T-helper 17 cell (primary cell): ENCODE data around the gene TSC22D1. TPM values are rescaled to one million over a fixed set of nuclear protein-coding genes. Genes with fewer than 3 reads are reported as not detected.
"Not testable (repeated sequence)": the region's sequence is repeated elsewhere in the genome, so short reads cannot be mapped to it uniquely, and the experiment has no call there.

Experiments used
- ATAC-seq: fragments of 150-1000 bp; cut with Tn5 transposase; 2 replicates; pipeline ENCODE4 v1.10.0; 2021; ENCODE audit warnings: mild to moderate bottlenecking, moderate library complexity
- DNase-seq, 3 donors: peaks; one replicate each; pipeline versions ENCODE4 v3.0.0 to v3.0.0-alpha.2; 2020 to 2021
- H3K9me3 ChIP-seq: one replicate; pipeline ENCODE4 v1.7.0; 2013; ENCODE audit warnings: low read length, mild to moderate bottlenecking; ENCODE audit not compliant: control insufficient read depth, poor library complexity, severe bottlenecking
- H3K27ac Mint-ChIP-seq: one replicate; pipeline ENCODE4 v1.8.0; 2022; ENCODE audit warnings: mild to moderate bottlenecking, moderate library complexity, mixed read lengths
- H3K27me3 Mint-ChIP-seq: one replicate; pipeline ENCODE4 v1.8.0; 2022; ENCODE audit warnings: mixed read lengths
- H3K36me3 Mint-ChIP-seq: one replicate; pipeline ENCODE4 v1.8.0; 2022; ENCODE audit warnings: low read depth, mixed read lengths
- H3K4me1 Mint-ChIP-seq: one replicate; pipeline ENCODE4 v1.8.0; 2022; ENCODE audit warnings: mild to moderate bottlenecking, mixed read lengths
- H3K4me3 Mint-ChIP-seq: one replicate; pipeline ENCODE4 v1.8.0; 2022; ENCODE audit warnings: mild to moderate bottlenecking, moderate library complexity, mixed read lengths
- total RNA-seq, 4 donors: library from RNA in 2 of 4; stranded (reverse) in 2 of 4; gene quantifications; one replicate each; pipeline ENCODE4 v1.2.3 and lab custom pipeline; 2022 to 2026

Gene TSC22D1
- total RNA-seq, 2 donors from 2014 or later, result 31.2 to 85.4 TPM

DNA sequence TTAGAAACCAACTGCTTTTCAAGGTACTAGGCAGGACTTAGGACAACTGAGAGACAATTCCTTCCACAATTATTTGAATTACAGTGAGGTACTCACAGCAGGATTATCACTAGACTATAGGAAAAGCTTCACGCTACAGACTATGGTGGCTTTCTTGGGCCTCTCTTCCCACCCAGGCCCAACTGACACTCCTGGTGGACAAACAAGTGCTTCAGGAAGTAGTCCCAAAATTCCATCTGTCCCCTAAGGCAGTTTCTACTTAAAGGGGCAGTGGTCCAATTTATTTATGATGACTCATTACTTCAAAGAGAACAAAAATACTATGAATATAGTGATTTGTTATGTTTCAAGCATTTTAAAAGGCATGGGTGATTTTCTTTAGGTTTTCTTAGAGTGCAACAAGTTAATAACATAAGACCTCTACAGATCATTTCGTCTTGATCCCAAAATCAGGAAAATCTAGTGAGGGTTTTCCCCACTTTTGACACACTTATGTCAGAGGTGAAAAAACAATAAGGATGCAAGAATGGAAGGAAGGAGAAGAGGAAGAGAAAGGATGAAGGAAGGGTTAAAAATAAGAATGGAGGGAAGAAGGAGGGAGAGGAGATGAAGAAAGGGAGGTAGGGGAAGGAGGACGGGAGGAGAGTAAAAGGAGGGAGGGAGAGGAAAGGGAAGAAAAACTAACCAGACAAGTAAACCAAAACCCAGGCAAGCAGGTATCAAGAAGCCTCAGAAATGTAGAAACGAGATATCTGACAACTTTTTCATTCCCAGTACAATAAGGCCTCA is 101.8 kb downstream of the TSC22D1 start:
- H3K27me3 Mint-ChIP-seq, result no peaks in the 10 kb centered on the region
- H3K4me3 Mint-ChIP-seq, result no peak overlapping the region
- peaks cover 2% of the 10 kb centered on the region for H3K36me3 Mint-ChIP-seq
- DNase-seq (no peak), ATAC-seq (no peak)
- no peaks in the 10 kb centered on the region for H3K9me3 ChIP-seq
- H3K27ac Mint-ChIP-seq, result no peak overlapping the region
- H3K4me1 Mint-ChIP-seq, result peaks cover 4% of the 10 kb centered on the region

DNA sequence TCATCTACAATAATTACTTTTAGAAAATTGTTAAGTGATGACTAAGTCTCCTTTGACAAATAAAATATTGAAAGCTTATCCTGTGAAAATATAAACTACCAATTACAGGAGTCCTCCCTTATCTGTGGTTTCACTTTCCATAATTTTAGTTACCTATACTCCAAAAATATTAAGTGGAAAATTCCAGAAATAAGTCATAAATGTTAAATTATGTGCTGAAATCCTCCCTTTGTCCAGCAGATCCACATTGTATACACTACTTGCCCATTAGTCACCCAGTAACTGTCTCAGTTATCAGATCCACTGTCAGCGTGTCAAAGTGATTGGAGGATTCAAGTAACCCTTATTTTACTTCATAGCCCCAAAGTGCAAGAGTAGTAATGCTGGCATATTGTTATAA is 104.4 kb downstream of the TSC22D1 start:
- DNase-seq (no peak), ATAC-seq (no peak)
- H3K27me3 Mint-ChIP-seq, result no peaks in the 10 kb centered on the region

GRCh38 chr13:44470638-44471562 is 105.2 kb downstream of the TSC22D1 start:
- Mint-ChIP-seq H3K36me3 (peaks cover 2% of the 10 kb centered on the region), H3K27ac (no peak overlapping the region), H3K4me1 (peaks cover 14% of the 10 kb centered on the region), H3K27me3 (no peaks in the 10 kb centered on the region), H3K4me3 (no peak overlapping the region)
- DNase-seq, result no peak
- no peak for ATAC-seq
- H3K9me3 ChIP-seq, result no peaks in the 10 kb centered on the region

More for the DNA sequence above, 104.4 kb downstream of the TSC22D1 start:
- Mint-ChIP-seq H3K4me1 (peaks cover 14% of the 10 kb centered on the region), H3K4me3 (no peak overlapping the region), H3K36me3 (peaks cover 2% of the 10 kb centered on the region), H3K27ac (no peak overlapping the region)
- H3K9me3 ChIP-seq, result no peaks in the 10 kb centered on the region

DNA sequence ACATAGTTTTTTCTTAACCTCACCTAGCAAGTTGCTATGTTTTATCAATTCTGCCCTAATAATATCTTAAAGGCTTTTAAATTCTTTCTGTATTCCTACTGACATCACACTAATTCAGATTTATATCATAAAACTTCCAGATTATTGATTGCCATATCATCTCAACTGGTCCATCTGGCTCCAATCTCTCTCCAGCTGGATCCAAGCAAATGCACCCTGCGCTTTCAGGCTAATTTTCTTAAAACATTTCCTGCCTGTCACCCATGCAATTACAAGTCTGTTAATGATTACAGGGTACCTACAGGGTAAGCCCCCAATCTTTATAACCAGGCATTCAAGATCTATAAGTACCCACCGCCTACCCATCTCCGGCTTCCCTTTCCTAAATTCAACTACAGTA is 107.3 kb downstream of the TSC22D1 start:
- Mint-ChIP-seq H3K27me3 (no peaks in the 10 kb centered on the region), H3K36me3 (peaks cover 2% of the 10 kb centered on the region), H3K4me3 (no peak overlapping the region), H3K4me1 (peaks cover 11% of the 10 kb centered on the region), H3K27ac (no peak overlapping the region)
- ATAC-seq (no peak), DNase-seq (no peak)
- H3K9me3 ChIP-seq, result no peaks in the 10 kb centered on the region

- no peaks in the 10 kb centered on the region for H3K9me3 ChIP-seq
- H3K4me3 Mint-ChIP-seq, result no peak overlapping the region
- no peak for ATAC-seq
- H3K4me1 Mint-ChIP-seq, result peaks cover 16% of the 10 kb centered on the region
- H3K36me3 Mint-ChIP-seq, result no peaks in the 10 kb centered on the region
- H3K27me3 Mint-ChIP-seq, result no peaks in the 10 kb centered on the region
- DNase-seq, result no peak
- no peak overlapping the region for H3K27ac Mint-ChIP-seq
Observed at GRCh38 chr13:44465318-44465717, 110.8 kb downstream of the TSC22D1 start.

DNA sequence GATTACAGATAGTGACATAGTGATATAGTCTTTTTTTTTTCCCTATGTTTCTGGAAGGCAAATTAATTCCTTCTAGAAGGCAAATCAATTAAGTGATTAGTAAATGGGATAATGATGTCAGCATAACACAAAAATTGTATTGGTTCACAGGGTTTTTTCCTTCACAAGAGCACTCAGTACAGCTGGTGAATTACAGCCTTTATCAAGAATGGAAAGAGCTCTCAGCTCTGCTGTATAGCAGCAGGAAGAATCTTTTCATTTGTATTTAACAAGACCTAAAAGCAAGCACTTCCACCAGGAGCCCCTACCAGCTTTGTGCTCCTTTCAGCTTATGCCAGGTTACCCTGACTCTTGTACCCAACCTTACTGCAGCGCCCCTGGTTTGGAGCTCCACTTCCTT is 111.7 kb downstream of the TSC22D1 start:
- no peaks in the 10 kb centered on the region for H3K27me3 Mint-ChIP-seq
- DNase-seq, result no peak
- H3K36me3 Mint-ChIP-seq, result no peaks in the 10 kb centered on the region
- no peak overlapping the region for H3K27ac Mint-ChIP-seq
- no peak for ATAC-seq
- H3K4me3 Mint-ChIP-seq, result no peak overlapping the region
- H3K9me3 ChIP-seq, result no peaks in the 10 kb centered on the region
- peaks cover 16% of the 10 kb centered on the region for H3K4me1 Mint-ChIP-seq

- no peak for ATAC-seq
- H3K27ac Mint-ChIP-seq, result no peak overlapping the region
- no peak for DNase-seq
- H3K4me3 Mint-ChIP-seq, result no peak overlapping the region
- H3K4me1 Mint-ChIP-seq, result peaks cover 14% of the 10 kb centered on the region
- no peaks in the 10 kb centered on the region for H3K27me3 Mint-ChIP-seq
- no peaks in the 10 kb centered on the region for H3K36me3 Mint-ChIP-seq
- H3K9me3 ChIP-seq, result no peaks in the 10 kb centered on the region
Observed at GRCh38 chr13:44463759-44464158, 112.4 kb downstream of the TSC22D1 start.

DNA sequence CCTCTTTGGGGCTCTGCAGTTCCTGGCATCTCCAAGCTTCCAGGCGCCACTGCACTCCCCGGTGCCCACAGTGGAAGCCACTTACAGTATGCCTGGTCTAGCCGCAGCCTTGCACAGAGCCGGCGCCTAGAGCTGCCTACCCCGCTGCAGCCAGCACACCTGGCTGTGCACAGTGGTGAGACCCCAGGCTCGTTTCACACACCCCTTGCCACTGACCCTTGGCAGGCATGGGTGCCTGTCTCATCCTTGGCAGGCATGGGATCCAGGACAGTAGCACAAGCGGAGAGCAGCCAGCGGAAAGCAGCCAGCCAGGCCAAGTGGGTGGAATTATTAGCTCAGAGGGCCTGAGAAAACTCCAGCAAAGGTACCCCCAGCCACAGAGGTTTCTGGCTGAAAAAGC is 116.5 kb downstream of the TSC22D1 start:
- Mint-ChIP-seq H3K36me3 (peaks cover 2% of the 10 kb centered on the region), H3K4me1 (peaks cover 16% of the 10 kb centered on the region), H3K27me3 (no peaks in the 10 kb centered on the region), H3K27ac (no peak overlapping the region), H3K4me3 (no peak overlapping the region)
- no peaks in the 10 kb centered on the region for H3K9me3 ChIP-seq
- DNase-seq (no peak), ATAC-seq (no peak)

DNA sequence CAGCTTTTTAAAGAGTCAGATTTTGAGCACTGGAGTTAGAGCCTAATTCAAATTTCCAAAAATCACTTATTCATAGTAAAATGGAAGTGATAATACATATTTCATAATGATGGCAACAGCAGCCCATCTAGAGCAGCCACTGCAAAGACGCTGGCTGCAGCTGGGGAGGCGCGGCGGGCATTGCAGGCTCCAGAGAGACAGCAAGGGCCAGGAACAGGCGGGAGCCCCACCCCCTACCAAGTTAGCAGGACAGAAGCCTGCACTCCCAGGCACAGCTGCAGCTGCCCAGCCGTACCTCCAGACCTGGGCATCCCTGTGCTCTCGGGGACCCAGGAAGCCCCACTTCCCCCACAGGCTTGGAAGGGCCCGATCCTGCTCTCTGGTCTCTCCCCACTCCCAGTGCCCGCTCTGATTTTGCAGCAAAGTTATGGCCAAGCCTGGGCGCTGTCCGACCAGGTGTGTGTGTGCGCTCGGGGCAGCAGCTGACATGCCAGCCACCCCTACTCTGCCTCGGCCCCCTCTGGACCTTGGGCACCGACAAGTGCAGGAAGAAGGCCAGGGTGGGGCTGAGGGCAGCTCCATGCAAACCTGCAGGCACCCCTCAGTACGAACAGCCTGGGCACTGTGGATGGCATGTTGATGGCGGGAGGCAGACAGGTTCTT is 117.7 kb downstream of the TSC22D1 start:
- Mint-ChIP-seq H3K27me3 (no peaks in the 10 kb centered on the region), H3K27ac (no peak overlapping the region), H3K36me3 (peaks cover 2% of the 10 kb centered on the region), H3K4me3 (peak overlapping the region; percentile 12), H3K4me1 (peaks cover 16% of the 10 kb centered on the region)
- no peaks in the 10 kb centered on the region for H3K9me3 ChIP-seq
- ATAC-seq (no peak), DNase-seq (no peak)

GRCh38 chr13:44456212-44456611 is 119.9 kb downstream of the TSC22D1 start:
- peaks cover 15% of the 10 kb centered on the region for H3K4me1 Mint-ChIP-seq
- H3K4me3 Mint-ChIP-seq, H3K27ac Mint-ChIP-seq, DNase-seq, H3K36me3 Mint-ChIP-seq, H3K9me3 ChIP-seq, H3K27me3 Mint-ChIP-seq, ATAC-seq: not testable (repeated sequence)

- Mint-ChIP-seq H3K27ac (no peak overlapping the region), H3K27me3 (no peaks in the 10 kb centered on the region), H3K4me1 (peaks cover 15% of the 10 kb centered on the region), H3K36me3 (peaks cover 4% of the 10 kb centered on the region), H3K4me3 (no peak overlapping the region)
- no peak for ATAC-seq
- H3K9me3 ChIP-seq, result no peaks in the 10 kb centered on the region
- DNase-seq, result no peak
Observed at GRCh38 chr13:44455769-44456168, 120.4 kb downstream of the TSC22D1 start.

DNA sequence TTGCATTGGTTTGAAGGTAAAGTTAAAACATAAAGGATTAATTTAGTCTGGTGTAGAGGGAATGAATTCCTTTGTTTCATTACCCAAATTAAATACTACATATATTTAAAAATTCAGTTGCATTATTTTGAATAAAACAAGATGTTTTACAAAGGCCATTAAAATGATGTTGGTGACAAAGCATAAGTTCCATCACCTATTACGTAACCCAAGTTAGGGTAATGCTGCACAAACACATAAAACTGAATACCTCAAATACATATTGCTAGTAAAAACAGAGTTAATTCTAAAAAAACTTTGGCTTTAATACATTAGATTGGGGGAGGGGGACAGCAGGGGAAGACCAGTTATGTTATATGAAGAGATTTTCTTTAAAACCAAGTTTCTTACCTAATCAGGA is 122.2 kb downstream of the TSC22D1 start:
- ATAC-seq (no peak), DNase-seq (no peak)
- Mint-ChIP-seq H3K4me1 (peaks cover 15% of the 10 kb centered on the region), H3K4me3 (no peak overlapping the region), H3K27me3 (no peaks in the 10 kb centered on the region), H3K36me3 (peaks cover 9% of the 10 kb centered on the region), H3K27ac (no peak overlapping the region)
- H3K9me3 ChIP-seq, result no peaks in the 10 kb centered on the region

GRCh38 chr13:44453069-44453468 is 123.1 kb downstream of the TSC22D1 start:
- Mint-ChIP-seq H3K27me3 (no peaks in the 10 kb centered on the region), H3K4me3 (no peak overlapping the region), H3K36me3 (peaks cover 9% of the 10 kb centered on the region), H3K4me1 (peaks cover 13% of the 10 kb centered on the region), H3K27ac (no peak overlapping the region)
- DNase-seq (no peak), ATAC-seq (no peak)
- no peaks in the 10 kb centered on the region for H3K9me3 ChIP-seq
